ENCODE measurements around the gene ALKBH3.
A peak's percentile ranks its signal among the peaks of the same experiment; 100 is the strongest.

The ALKBH3 gene

DNA sequence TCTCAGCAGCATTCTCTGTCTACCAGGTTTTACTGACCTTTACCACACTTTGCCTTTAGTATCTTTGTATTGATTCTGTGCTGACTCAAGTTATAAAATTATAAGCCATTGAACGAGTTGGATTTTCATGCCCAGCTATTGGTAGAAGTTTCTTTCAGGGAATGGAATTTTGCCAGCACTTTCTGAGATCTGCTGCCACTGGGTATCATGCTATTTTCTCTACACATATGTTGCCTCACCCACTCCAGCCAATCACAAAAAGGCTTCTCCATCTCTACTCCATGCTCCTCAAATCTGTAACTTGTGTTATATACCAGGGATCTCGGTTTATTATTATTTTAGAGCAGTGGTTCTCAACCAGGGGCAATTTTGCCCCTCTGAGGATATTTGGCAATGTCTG is 87.0 kb downstream of the ALKBH3 start:
- ATAC-seq: no peak
- TF ChIP-seq, protein P1, sequence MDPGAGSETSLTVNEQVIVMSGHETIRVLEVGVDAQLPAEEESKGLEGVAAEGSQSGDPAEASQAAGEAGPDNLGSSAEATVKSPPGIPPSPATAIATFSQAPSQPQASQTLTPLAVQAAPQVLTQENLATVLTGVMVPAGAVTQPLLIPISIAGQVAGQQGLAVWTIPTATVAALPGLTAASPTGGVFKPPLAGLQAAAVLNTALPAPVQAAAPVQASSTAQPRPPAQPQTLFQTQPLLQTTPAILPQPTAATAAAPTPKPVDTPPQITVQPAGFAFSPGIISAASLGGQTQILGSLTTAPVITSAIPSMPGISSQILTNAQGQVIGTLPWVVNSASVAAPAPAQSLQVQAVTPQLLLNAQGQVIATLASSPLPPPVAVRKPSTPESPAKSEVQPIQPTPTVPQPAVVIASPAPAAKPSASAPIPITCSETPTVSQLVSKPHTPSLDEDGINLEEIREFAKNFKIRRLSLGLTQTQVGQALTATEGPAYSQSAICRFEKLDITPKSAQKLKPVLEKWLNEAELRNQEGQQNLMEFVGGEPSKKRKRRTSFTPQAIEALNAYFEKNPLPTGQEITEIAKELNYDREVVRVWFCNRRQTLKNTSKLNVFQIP (CRISPR knock-in tag; IDR thresholded peaks at IDR 0.05; ENCODE audit: borderline replicate concordance, low read depth): no peak
- TF ChIP-seq PPARA (CRISPR knock-in tag; IDR thresholded peaks at IDR 0.05; ENCODE audit: borderline replicate concordance) (no peak), ARNTL (CRISPR knock-in tag; IDR thresholded peaks at IDR 0.05; ENCODE audit: borderline replicate concordance, low read depth) (no peak), TOX (CRISPR knock-in tag; IDR thresholded peaks at IDR 0.05; ENCODE audit: borderline replicate concordance) (no peak), ZNF8 (CRISPR knock-in tag; IDR thresholded peaks at IDR 0.05) (no peak), ZC3H10 (CRISPR knock-in tag; IDR thresholded peaks at IDR 0.05) (no peak)
- TF ChIP-seq, protein P2, sequence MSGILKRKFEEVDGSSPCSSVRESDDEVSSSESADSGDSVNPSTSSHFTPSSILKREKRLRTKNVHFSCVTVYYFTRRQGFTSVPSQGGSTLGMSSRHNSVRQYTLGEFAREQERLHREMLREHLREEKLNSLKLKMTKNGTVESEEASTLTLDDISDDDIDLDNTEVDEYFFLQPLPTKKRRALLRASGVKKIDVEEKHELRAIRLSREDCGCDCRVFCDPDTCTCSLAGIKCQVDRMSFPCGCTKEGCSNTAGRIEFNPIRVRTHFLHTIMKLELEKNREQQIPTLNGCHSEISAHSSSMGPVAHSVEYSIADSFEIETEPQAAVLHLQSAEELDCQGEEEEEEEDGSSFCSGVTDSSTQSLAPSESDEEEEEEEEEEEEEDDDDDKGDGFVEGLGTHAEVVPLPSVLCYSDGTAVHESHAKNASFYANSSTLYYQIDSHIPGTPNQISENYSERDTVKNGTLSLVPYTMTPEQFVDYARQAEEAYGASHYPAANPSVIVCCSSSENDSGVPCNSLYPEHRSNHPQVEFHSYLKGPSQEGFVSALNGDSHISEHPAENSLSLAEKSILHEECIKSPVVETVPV (CRISPR knock-in tag; IDR thresholded peaks at IDR 0.05): no peak
- TF ChIP-seq, protein P3, sequence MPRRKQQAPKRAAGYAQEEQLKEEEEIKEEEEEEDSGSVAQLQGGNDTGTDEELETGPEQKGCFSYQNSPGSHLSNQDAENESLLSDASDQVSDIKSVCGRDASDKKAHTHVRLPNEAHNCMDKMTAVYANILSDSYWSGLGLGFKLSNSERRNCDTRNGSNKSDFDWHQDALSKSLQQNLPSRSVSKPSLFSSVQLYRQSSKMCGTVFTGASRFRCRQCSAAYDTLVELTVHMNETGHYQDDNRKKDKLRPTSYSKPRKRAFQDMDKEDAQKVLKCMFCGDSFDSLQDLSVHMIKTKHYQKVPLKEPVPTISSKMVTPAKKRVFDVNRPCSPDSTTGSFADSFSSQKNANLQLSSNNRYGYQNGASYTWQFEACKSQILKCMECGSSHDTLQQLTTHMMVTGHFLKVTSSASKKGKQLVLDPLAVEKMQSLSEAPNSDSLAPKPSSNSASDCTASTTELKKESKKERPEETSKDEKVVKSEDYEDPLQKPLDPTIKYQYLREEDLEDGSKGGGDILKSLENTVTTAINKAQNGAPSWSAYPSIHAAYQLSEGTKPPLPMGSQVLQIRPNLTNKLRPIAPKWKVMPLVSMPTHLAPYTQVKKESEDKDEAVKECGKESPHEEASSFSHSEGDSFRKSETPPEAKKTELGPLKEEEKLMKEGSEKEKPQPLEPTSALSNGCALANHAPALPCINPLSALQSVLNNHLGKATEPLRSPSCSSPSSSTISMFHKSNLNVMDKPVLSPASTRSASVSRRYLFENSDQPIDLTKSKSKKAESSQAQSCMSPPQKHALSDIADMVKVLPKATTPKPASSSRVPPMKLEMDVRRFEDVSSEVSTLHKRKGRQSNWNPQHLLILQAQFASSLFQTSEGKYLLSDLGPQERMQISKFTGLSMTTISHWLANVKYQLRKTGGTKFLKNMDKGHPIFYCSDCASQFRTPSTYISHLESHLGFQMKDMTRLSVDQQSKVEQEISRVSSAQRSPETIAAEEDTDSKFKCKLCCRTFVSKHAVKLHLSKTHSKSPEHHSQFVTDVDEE (CRISPR knock-in tag; IDR thresholded peaks at IDR 0.05): no peak

DNA sequence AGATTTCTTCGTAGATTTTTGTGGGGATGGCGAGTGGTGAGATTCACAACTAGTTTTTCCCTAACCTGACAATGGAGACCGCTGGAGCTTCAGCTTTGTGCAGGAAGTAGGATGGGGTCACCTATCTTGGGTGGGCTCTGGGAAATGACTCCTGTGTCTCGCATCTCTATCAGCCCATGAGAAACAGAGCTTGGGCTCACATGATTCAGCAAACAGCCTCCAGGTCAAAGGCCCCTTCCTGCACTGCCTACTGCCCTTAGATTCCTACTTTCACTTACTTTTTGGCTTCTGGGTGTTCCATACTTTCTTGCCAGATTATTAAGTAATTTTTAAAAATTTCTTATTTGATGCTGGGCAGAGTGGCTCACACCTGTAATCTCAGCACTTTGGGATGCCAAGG is 88.1 kb downstream of the ALKBH3 start:
- no peak for TF ChIP-seq ZNF70 (CRISPR knock-in tag; IDR thresholded peaks at IDR 0.05)
- TF ChIP-seq TCF4 (CRISPR knock-in tag; IDR thresholded peaks at IDR 0.05; ENCODE audit: borderline replicate concordance): no peak
- TF ChIP-seq GLIS3 (CRISPR knock-in tag; IDR thresholded peaks at IDR 0.05): no peak
- TF ChIP-seq RARB (CRISPR knock-in tag; IDR thresholded peaks at IDR 0.05): no peak
- TF ChIP-seq PPARA (CRISPR knock-in tag; IDR thresholded peaks at IDR 0.05; ENCODE audit: borderline replicate concordance): no peak
- no peak for TF ChIP-seq SNAI2 (CRISPR knock-in tag; IDR thresholded peaks at IDR 0.05)
- TF ChIP-seq, protein P2 (CRISPR knock-in tag; IDR thresholded peaks at IDR 0.05): no peak
- no peak for TF ChIP-seq ZNF8 (CRISPR knock-in tag; IDR thresholded peaks at IDR 0.05)

DNA sequence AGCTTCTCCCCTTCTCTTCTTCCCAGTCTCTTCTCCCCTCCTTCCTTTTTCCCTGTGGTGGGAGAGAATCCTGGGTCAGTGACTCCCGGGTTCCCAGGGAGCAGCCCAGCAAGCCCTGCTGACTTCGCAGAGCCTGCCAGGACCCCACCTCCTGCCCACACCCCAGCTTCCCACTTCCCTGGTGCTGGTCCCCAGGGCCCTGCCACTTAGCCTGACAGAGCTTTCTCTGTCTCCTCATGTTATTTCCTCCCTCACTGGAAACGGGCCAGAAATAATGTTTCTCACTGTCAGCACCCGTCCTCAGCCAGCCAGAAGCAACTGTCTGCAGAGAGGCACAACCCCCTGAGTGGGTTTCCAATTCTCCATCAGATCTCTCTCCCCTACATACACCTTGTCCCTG is 88.9 kb downstream of the ALKBH3 start:
- peak; percentile 47; the same call in 2 of the 3 replicates for ATAC-seq
- TF ChIP-seq OSR1 (CRISPR knock-in tag; IDR thresholded peaks at IDR 0.05) (no peak), TOX (CRISPR knock-in tag; IDR thresholded peaks at IDR 0.05; ENCODE audit: borderline replicate concordance) (no peak)

More for the DNA sequence above, 88.1 kb downstream of the ALKBH3 start:
- no peak for ATAC-seq

All from SK-N-SH treated with all-trans-retinoic acid at 6 μM for 48 hours (cell line).